Esophagus squamous epithelium (tissue), 5 donors: ENCODE measurements around the gene KAZN. TPM values are rescaled to one million over a fixed set of nuclear protein-coding genes. Genes with fewer than 3 reads are reported as not detected.
A peak's percentile ranks its signal among the peaks of the same experiment; 100 is the strongest.

Source experiments
- DNase-seq: peaks from one replicate; lab custom pipeline; 2025; lab: John Stamatoyannopoulos, UW
- H3K27ac ChIP-seq, 4 donors: fragments of 200-600 bp; sonication (generic); one replicate each; pipeline ENCODE4 v1.5.1; 2016 to 2019; ENCODE audit warnings: mild to moderate bottlenecking in 1 of 4
- H3K27me3 ChIP-seq, 4 donors: fragments of 200-600 bp; sonication (generic); 1 replicate in 3 of 4; 2 replicates in 1 of 4; pipeline versions ENCODE4 v1.5.1 to v1.6.0; 2017 to 2021; ENCODE audit warnings: antibody characterized with exemption in 1 of 4
- H3K36me3 ChIP-seq, 3 donors: fragments of 200-600 bp; sonication (generic); one replicate each; pipeline ENCODE4 v1.5.1; 2016 to 2019
- H3K4me1 ChIP-seq, 3 donors: fragments of 200-600 bp; sonication (generic); one replicate each; pipeline ENCODE4 v1.5.1; 2017 to 2019
- H3K4me3 ChIP-seq, 4 donors: fragments of 200-600 bp; sonication (generic); 1 replicate in 3 of 4; 2 replicates in 1 of 4; pipeline ENCODE4 v1.5.1; 2016 to 2019; ENCODE audit warnings: mild to moderate bottlenecking in 2 of 4, moderate library complexity in 1 of 4
- H3K9me3 ChIP-seq, 3 donors: fragments of 200-600 bp; sonication (generic); one replicate each; pipeline ENCODE4 v1.5.1; 2016 to 2019
- POLR2A ChIP-seq, 4 donors: fragments of 450-650 bp; IDR thresholded peaks; one replicate each; pipeline ENCODE4 v1.6.1; 2017; ENCODE audit warnings: antibody characterized with exemption in 4 of 4, mild to moderate bottlenecking in 4 of 4, moderate library complexity in 3 of 4
- WGBS, 2 donors: methylation state at CpG; one replicate each; pipeline ENCODE4 v1.1.5; 2018; 5-methylcytosine and 5-hydroxymethylcytosine counted together
- intact Hi-C: fragments of 100-400 bp; cut with DNase I; formaldehyde crosslinking; loops from one replicate; pipeline ENCODE4 v1.15.0; 2022
- total RNA-seq, 4 donors: library from RNA; depleted of rRNA; stranded (reverse); fragments of >200 nt; gene quantifications; one replicate each; pipeline ENCODE4 v1.1.0, GENCODE V29; 2016
- TF ChIP-seq, protein P1 (sequence below), 6 experiments: fragments of 450-650 bp in 4 of 6; fragments of 200-600 bp in 2 of 6; sonication (generic) in 2 of 6; IDR thresholded peaks; one replicate each; pipeline ENCODE4 v1.5.1; 2016 to 2019; ENCODE audit warnings: antibody characterized with exemption in 6 of 6, mild to moderate bottlenecking in 4 of 6, moderate library complexity in 4 of 6
- donor health status: DM: yes; HTN: yes; CAD: no.

Gene KAZN
- total RNA-seq, 4 donors from 2014 or later = 25.0 to 54.5 (median 30.8) TPM

DNA sequence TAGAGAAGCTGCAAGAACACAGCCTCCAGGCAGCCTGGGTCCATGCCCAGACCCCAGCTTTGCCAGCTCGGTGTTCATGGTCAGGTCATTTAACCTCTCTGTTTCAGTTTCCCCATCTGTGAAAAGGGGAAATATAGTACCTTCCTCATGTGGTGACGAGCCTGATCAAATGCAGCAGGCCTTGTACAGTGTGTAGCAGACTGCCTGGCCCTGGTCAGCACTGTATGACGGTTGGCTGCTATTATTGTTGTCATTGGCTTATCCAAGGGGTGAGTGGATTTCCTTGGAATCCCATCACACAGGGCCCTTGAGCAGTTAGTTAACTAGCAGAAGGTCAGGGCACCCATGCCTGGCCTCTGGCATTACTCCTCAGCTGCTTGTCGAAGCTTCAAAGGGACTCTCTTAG, 548.5 kb downstream of the KAZN start:
- Histone ChIP-seq H3K4me1 (peaks cover 1 to 24% (median 10%) of the 10 kb centered on the region in 3 donors), H3K9me3 (no peaks in the 10 kb centered on the region), H3K27ac (no peak overlapping the region), H3K27me3 (no peaks in the 10 kb centered on the region), H3K4me3 (no peak overlapping the region), H3K36me3 (no peaks in the 10 kb centered on the region)
- TF ChIP-seq, protein P1, sequence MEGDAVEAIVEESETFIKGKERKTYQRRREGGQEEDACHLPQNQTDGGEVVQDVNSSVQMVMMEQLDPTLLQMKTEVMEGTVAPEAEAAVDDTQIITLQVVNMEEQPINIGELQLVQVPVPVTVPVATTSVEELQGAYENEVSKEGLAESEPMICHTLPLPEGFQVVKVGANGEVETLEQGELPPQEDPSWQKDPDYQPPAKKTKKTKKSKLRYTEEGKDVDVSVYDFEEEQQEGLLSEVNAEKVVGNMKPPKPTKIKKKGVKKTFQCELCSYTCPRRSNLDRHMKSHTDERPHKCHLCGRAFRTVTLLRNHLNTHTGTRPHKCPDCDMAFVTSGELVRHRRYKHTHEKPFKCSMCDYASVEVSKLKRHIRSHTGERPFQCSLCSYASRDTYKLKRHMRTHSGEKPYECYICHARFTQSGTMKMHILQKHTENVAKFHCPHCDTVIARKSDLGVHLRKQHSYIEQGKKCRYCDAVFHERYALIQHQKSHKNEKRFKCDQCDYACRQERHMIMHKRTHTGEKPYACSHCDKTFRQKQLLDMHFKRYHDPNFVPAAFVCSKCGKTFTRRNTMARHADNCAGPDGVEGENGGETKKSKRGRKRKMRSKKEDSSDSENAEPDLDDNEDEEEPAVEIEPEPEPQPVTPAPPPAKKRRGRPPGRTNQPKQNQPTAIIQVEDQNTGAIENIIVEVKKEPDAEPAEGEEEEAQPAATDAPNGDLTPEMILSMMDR (IDR thresholded peaks at IDR 0.05) = no peak
- TF ChIP-seq POLR2A (IDR thresholded peaks at IDR 0.05) = no peak
- no peak for DNase-seq
- 60 to 82% methylated on average over 3 to 4 of the region's 4 CpGs for WGBS, 2 donors
- intact Hi-C loops = no loop called here

DNA sequence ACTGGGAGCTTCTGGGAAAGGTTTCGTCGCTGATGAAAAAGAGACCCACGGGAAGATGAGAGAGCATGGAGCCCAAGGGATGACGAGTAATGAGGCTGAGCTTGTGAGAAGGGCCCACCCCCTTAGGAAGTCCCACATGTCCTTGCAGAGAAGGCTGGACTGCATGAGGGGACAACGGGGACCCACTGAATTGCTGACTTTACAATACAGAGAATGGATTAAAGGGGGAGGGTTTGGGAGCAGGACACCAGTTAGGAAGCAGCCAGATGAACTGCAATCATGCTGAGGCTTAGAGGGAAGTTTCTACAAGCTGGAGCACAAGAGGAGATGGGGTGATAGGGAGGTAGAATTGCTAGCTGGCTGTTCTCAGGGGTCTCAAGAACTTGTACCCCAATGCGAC, 549.5 kb downstream of the KAZN start:
- 81 to 84% methylated on average over 6 of the region's 6 CpGs for WGBS, 2 donors
- Histone ChIP-seq H3K36me3 (no peaks in the 10 kb centered on the region), H3K27me3 (peaks cover 0 to 7% (median 0%) of the 10 kb centered on the region in 4 donors), H3K4me1 (peaks cover 4 to 31% (median 7%) of the 10 kb centered on the region in 3 donors), H3K27ac (no peak overlapping the region), H3K9me3 (no peaks in the 10 kb centered on the region), H3K4me3 (no peak overlapping the region)
- intact Hi-C loops = no loop called here
- TF ChIP-seq POLR2A (IDR thresholded peaks at IDR 0.05) = no peak
- TF ChIP-seq, protein P1 (IDR thresholded peaks at IDR 0.05) = no peak
- no peak for DNase-seq

DNA sequence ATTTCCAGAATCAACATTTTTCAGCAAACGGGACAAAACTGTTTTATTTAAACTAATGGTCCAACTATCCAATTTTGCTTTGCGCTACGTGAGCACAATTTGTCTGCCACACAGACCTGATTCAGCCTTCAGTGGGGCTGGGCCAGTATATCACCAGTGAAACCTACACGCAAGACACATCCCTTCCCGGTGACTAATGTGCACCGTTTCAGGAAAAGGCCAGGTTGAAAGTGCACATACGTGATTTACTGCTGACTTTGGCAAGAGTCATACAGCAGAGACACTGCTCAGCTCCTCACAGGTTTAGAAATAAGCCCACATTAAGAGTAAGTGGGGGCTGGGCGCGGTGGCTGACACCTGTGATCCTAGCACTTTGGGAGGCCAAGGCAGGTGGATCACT, 550.0 kb downstream of the KAZN start:
- WGBS, 2 donors = 56 to 86% methylated on average over 9 of the region's 9 CpGs
- no peak for DNase-seq
- H3K9me3 ChIP-seq = no peaks in the 10 kb centered on the region
- H3K36me3 ChIP-seq = no peaks in the 10 kb centered on the region
- peak overlapping the region in 2 of 4 donors; percentile 36 to 49 for H3K27ac ChIP-seq
- intact Hi-C loops = no loop called here
- H3K4me1 ChIP-seq = peaks cover 4 to 31% (median 7%) of the 10 kb centered on the region in 3 donors
- H3K27me3 ChIP-seq = peaks cover 0 to 12% (median 0%) of the 10 kb centered on the region in 4 donors
- H3K4me3 ChIP-seq = no peak overlapping the region
- TF ChIP-seq, protein P1 (IDR thresholded peaks at IDR 0.05) = no peak
- no peak for TF ChIP-seq POLR2A (IDR thresholded peaks at IDR 0.05)

DNA sequence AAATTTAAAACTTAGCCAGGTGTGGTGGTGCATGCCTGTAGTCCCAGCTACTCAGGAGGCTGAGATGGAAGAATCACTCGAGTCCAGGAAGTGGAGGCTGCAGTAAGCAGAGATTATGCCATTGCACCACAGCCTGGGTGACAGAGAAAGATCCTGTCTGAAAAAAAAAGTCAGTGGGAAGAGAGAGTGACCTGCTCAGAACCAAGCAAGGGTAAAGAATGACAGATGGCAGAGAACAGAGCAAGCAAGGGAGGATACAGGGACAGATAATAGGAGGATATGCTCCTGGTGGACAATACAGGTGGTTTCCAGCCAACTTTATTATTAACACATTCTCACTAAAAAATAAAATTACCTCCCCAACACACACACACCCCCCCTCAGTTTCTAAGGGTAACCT, 550.5 kb downstream of the KAZN start:
- Histone ChIP-seq H3K36me3 (no peaks in the 10 kb centered on the region), H3K9me3 (no peaks in the 10 kb centered on the region), H3K4me3 (no peak overlapping the region), H3K27ac (peak overlapping the region in 2 of 4 donors; percentile 36 to 49), H3K4me1 (peaks cover 4 to 32% (median 7%) of the 10 kb centered on the region in 3 donors), H3K27me3 (peaks cover 0 to 17% (median 0%) of the 10 kb centered on the region in 4 donors)
- TF ChIP-seq, protein P1 (IDR thresholded peaks at IDR 0.05) = no peak
- TF ChIP-seq POLR2A (IDR thresholded peaks at IDR 0.05) = no peak
- intact Hi-C loops = no loop called here
- 0% methylated on average over 1 of the region's 1 CpG for WGBS, 2 donors
- DNase-seq = no peak

DNA sequence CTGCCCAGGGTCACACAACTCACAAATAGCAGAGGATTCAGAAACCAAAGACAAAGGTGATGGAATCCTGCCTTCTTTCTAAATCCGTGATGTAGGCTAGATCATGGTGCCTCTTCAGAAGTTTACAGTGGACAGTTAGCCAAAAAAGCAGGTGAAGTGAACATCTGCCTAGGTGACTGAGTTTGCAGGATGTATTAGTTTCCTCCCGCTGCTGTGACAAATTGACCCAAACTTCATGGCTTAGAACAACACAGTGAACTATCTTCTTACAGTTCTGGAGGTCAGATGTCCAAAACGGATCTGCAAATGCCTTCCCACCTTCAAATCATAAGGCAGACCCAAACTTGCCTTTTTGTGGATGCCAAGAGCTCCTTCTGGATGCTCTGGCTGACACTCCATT, 551.9 kb downstream of the KAZN start:
- Histone ChIP-seq H3K4me3 (no peak overlapping the region), H3K4me1 (peaks cover 13 to 47% (median 16%) of the 10 kb centered on the region in 3 donors), H3K9me3 (no peaks in the 10 kb centered on the region), H3K36me3 (no peaks in the 10 kb centered on the region), H3K27ac (no peak overlapping the region), H3K27me3 (peaks cover 0 to 18% (median 0%) of the 10 kb centered on the region in 4 donors)
- no peak for DNase-seq
- intact Hi-C loops = loop anchor here (10.0 kb wide), 1 partner anchor 124 kb away; no protein-coding TSS in a partner anchor
- TF ChIP-seq, protein P1 (IDR thresholded peaks at IDR 0.05) = no peak
- 74 to 82% methylated on average over 3 of the region's 3 CpGs for WGBS, 2 donors
